IMR-90 (cell line): ENCODE results near the gene EHF. TPM values are rescaled to one million over a fixed set of nuclear protein-coding genes. Genes with fewer than 3 reads are reported as not detected.
A peak's percentile ranks its signal among the peaks of the same experiment; 100 is the strongest.

Experiments used
- ATAC-seq: fragments of 200-7000 bp; cut with Tn5 transposase; 2 replicates; pipeline ENCODE4 v1.9.1; 2020; ENCODE audit warnings: low read depth, mild to moderate bottlenecking, moderate library complexity
- BruUV-seq: library from RNA; stranded (reverse); fragments of 400-500 nt; replicated peaks from 2 replicates; lab custom pipeline; 2021; lab: Mats Ljungman, UMichigan
- CTCF ChIA-PET: fragments of 300-600 bp; formaldehyde crosslinking; extraction: SDS; loops from one replicate; lab custom pipeline; 2021; ENCODE audit warnings: antibody characterized with exemption; lab: Yijun Ruan, JAX
- POLR2A ChIA-PET: fragments of 300-600 bp; sonication (Branson Sonifier 250); formaldehyde crosslinking; loops from one replicate; lab custom pipeline; 2022; ENCODE audit warnings: antibody characterized with exemption; ENCODE audit not compliant: unreplicated experiment; lab: Charles Lee
- DNase-seq: peaks from one replicate; pipeline ENCODE4 v3.0.0; 2013
- H2AFZ ChIP-seq: replicated peaks from 2 replicates; pipeline ENCODE3; 2013; ENCODE audit warnings: low read length, mild to moderate bottlenecking; ENCODE audit not compliant: poor library complexity
- H2AK5ac ChIP-seq: 2 replicates; pipeline ENCODE4 v1.6.1; 2013; ENCODE audit warnings: low read depth, low read length, inconsistent platforms
- H2AK9ac ChIP-seq: replicated peaks from 2 replicates; pipeline ENCODE3; 2013; ENCODE audit warnings: mild to moderate bottlenecking, low read depth, low read length, moderate library complexity; ENCODE audit not compliant: poor library complexity
- H2BK120ac ChIP-seq: 2 replicates; pipeline ENCODE4 v1.6.1; 2013; ENCODE audit warnings: low read depth, low read length, inconsistent platforms
- H2BK15ac ChIP-seq: 3 replicates; pipeline ENCODE4 v1.6.1; 2013; ENCODE audit warnings: low read depth, low read length, inconsistent platforms
- H2BK20ac ChIP-seq: 2 replicates; pipeline ENCODE4 v1.6.1; 2013; ENCODE audit warnings: low read depth, mild to moderate bottlenecking, inconsistent platforms, low read length, moderate library complexity
- H2BK5ac ChIP-seq: 2 replicates; pipeline ENCODE4 v1.6.1; 2013; ENCODE audit warnings: mild to moderate bottlenecking, low read depth, low read length, inconsistent platforms; ENCODE audit not compliant: poor library complexity, severe bottlenecking
- H3K14ac ChIP-seq: replicated peaks from 2 replicates; pipeline ENCODE4 v1.6.1; 2013; ENCODE audit warnings: low read depth, low read length, inconsistent platforms
- H3K18ac ChIP-seq: 2 replicates; pipeline ENCODE4 v1.6.1; 2013; ENCODE audit warnings: low read depth, low read length, control low read depth
- H3K23ac ChIP-seq: 2 replicates; pipeline ENCODE4 v1.6.1; 2013; ENCODE audit warnings: low read depth, low read length, inconsistent platforms
- H3K27ac ChIP-seq: 2 replicates; pipeline ENCODE4 v1.5.1; 2013; ENCODE audit warnings: mild to moderate bottlenecking, control low read depth, low read length; ENCODE audit not compliant: insufficient read depth
- H3K27me3 ChIP-seq: 2 replicates; pipeline ENCODE4 v1.6.1; 2013; ENCODE audit warnings: low read length; ENCODE audit not compliant: control insufficient read depth, insufficient read depth
- H3K36me3 ChIP-seq: 2 replicates; pipeline ENCODE4 v1.6.1; 2013; ENCODE audit warnings: low read length, mixed read lengths; ENCODE audit not compliant: control insufficient read depth, insufficient read depth
- H3K4ac ChIP-seq: 2 replicates; pipeline ENCODE4 v1.6.1; 2013; ENCODE audit warnings: low read depth, low read length, inconsistent platforms
- H3K4me1 ChIP-seq: 2 replicates; pipeline ENCODE4 v1.6.1; 2013; ENCODE audit warnings: low read length, mixed read lengths; ENCODE audit not compliant: control insufficient read depth, insufficient read depth
- H3K4me2 ChIP-seq: 2 replicates; pipeline ENCODE4 v1.6.1; 2013; ENCODE audit warnings: low read depth, mild to moderate bottlenecking, control low read depth, low read length, moderate library complexity
- H3K4me3 ChIP-seq: 2 replicates; pipeline ENCODE4 v1.5.1; 2013; ENCODE audit warnings: low read depth, mild to moderate bottlenecking, control low read depth, low read length, moderate library complexity; ENCODE audit not compliant: insufficient read depth
- H3K56ac ChIP-seq: 2 replicates; pipeline ENCODE4 v1.6.1; 2013; ENCODE audit warnings: low read length, inconsistent platforms; ENCODE audit not compliant: insufficient read depth; ENCODE audit errors: extremely low read depth
- H3K79me1 ChIP-seq, 2 experiments: 2 replicates each; pipeline ENCODE4 v1.6.1; 2013; ENCODE audit warnings: low read length in 2 of 2, inconsistent platforms in 1 of 2, low read depth in 1 of 2
- H3K9ac ChIP-seq: 2 replicates; pipeline ENCODE4 v1.6.1; 2013; ENCODE audit warnings: low read depth, low read length, control low read depth
- H3K9me1 ChIP-seq: 2 replicates; pipeline ENCODE4 v1.6.1; 2013; ENCODE audit warnings: low read length, inconsistent platforms; ENCODE audit not compliant: insufficient read depth
- H3K9me3 ChIP-seq: 2 replicates; pipeline ENCODE4 v1.6.1; 2013; ENCODE audit warnings: low read length; ENCODE audit not compliant: control insufficient read depth, insufficient read depth
- H4K20me1 ChIP-seq: 2 replicates; pipeline ENCODE4 v1.6.1; 2013; ENCODE audit warnings: low read length, inconsistent platforms; ENCODE audit not compliant: insufficient read depth
- H4K5ac ChIP-seq: 2 replicates; pipeline ENCODE4 v1.6.1; 2013; ENCODE audit warnings: mild to moderate bottlenecking, low read depth, low read length, control low read depth
- H4K8ac ChIP-seq, 2 experiments: 2 replicates each; pipeline ENCODE4 v1.6.1; 2013; ENCODE audit warnings: low read depth in 2 of 2, low read length in 2 of 2, control low read depth in 1 of 2, inconsistent platforms in 1 of 2
- H4K91ac ChIP-seq: 2 replicates; pipeline ENCODE4 v1.6.1; 2013; ENCODE audit warnings: low read depth, low read length, inconsistent platforms; ENCODE audit not compliant: insufficient read depth
- BHLHE40 ChIP-seq: fragments of 150-350 bp; IDR thresholded peaks from 2 replicates; pipeline ENCODE4 v1.6.1; 2016; ENCODE audit warnings: mild to moderate bottlenecking, low read depth, low read length
- CEBPB ChIP-seq: IDR thresholded peaks from 2 replicates; pipeline ENCODE4 v1.6.1; 2012; ENCODE audit warnings: low read depth, low read length, improper control_type of control experiment
- CHD1 ChIP-seq: IDR thresholded peaks from 2 replicates; pipeline ENCODE4 v1.6.1; 2012; ENCODE audit warnings: low read depth, low read length, improper control_type of control experiment
- FOS ChIP-seq: fragments of 150-350 bp; IDR thresholded peaks from 2 replicates; pipeline ENCODE4 v1.6.1; 2016; ENCODE audit warnings: low read depth, low read length
- MAFK ChIP-seq: IDR thresholded peaks from 2 replicates; pipeline ENCODE4 v1.6.1; 2012; ENCODE audit warnings: low read depth, low read length, improper control_type of control experiment
- MAZ ChIP-seq: IDR thresholded peaks from 2 replicates; pipeline ENCODE4 v1.6.1; 2012; ENCODE audit warnings: low read depth, mild to moderate bottlenecking, low read length, improper control_type of control experiment, moderate library complexity, borderline replicate concordance
- MXI1 ChIP-seq: IDR thresholded peaks from 2 replicates; pipeline ENCODE4 v1.6.1; 2012; ENCODE audit warnings: low read depth, mild to moderate bottlenecking, low read length, moderate library complexity, borderline replicate concordance
- NFE2L2 ChIP-seq: fragments of 150-350 bp; IDR thresholded peaks from 2 replicates; pipeline ENCODE4 v1.6.1; 2016; ENCODE audit warnings: low read depth, mild to moderate bottlenecking, low read length
- POLR2A ChIP-seq: IDR thresholded peaks from 2 replicates; pipeline ENCODE4 v1.6.1; 2012; ENCODE audit warnings: mild to moderate bottlenecking, low read depth, low read length
- RCOR1 ChIP-seq: IDR thresholded peaks from 2 replicates; pipeline ENCODE4 v1.6.1; 2012; ENCODE audit warnings: mild to moderate bottlenecking, low read length, improper control_type of control experiment; ENCODE audit not compliant: insufficient replicate concordance
- SMC3 ChIP-seq: fragments of 150-350 bp; IDR thresholded peaks from 2 replicates; pipeline ENCODE4 v1.6.1; 2016; ENCODE audit warnings: low read depth, mild to moderate bottlenecking, antibody characterized with exemption, low read length, moderate library complexity
- WGBS, 2 experiments: methylation state at CpG; one replicate each; pipeline versions ENCODE4 v1.1.5 to v1.1.7; 2013; ENCODE audit warnings: missing lambda C conversion rate in 2 of 2; ENCODE audit not compliant: insufficient read length in 1 of 2; ENCODE audit errors: extremely low coverage in 2 of 2; 5-methylcytosine and 5-hydroxymethylcytosine counted together
- dilution Hi-C: fragments of 300-500 bp; cut with HindIII; formaldehyde crosslinking; loops from one replicate; pipeline ENCODE4 v1.14.3; 2018; ENCODE audit warnings: low sequenced_read_pairs; ENCODE audit not compliant: unreplicated experiment
- in situ Hi-C: fragments of 300-500 bp; cut with MboI; formaldehyde crosslinking; loops from 3 replicates; pipeline ENCODE4 v1.14.3; 2019; ENCODE audit warnings: low sequenced_read_pairs, inconsistent platforms, mixed read lengths
- intact Hi-C: fragments of 100-400 bp; cut with micrococcal nuclease; formaldehyde crosslinking; loops from 2 replicates; pipeline ENCODE4 v1.10.0; 2022
- polyA plus RNA-seq, 3 experiments: library from polyadenylated mRNA; depleted of rRNA; stranded (reverse); fragments of >200 nt; gene quantifications; 2 replicates each; pipeline ENCODE4 v1.2.3, GENCODE V29; 2012; ENCODE audit warnings: low replicate concordance in 1 of 3
- total RNA-seq: library from RNA; depleted of rRNA; stranded (reverse); fragments of >200 nt; gene quantifications from 2 replicates; pipeline ENCODE4 v1.2.3, GENCODE V29; 2012
- TF ChIP-seq, protein P1 (sequence below): conservative IDR thresholded peaks from 2 replicates; pipeline ENCODE4 v1.5.1; 2012; ENCODE audit warnings: mild to moderate bottlenecking, low read depth, low read length, improper control_type of control experiment
- TF ChIP-seq, protein P2 (sequence below): fragments of 150-350 bp; IDR thresholded peaks from 2 replicates; pipeline ENCODE4 v1.6.1; 2016; ENCODE audit warnings: low read depth, mild to moderate bottlenecking, low read length, moderate library complexity, borderline replicate concordance
- TF ChIP-seq, protein P3 (sequence below): fragments of 150-350 bp; IDR thresholded peaks from 2 replicates; pipeline ENCODE4 v1.6.1; 2017; ENCODE audit warnings: mild to moderate bottlenecking, antibody characterized with exemption, low read length, low read depth

The EHF gene
- total and polyA plus RNA-seq, 2 of the 4 experiments (the other 2 are of a cell fraction): under 0.01 TPM; not detected in 1

DNA sequence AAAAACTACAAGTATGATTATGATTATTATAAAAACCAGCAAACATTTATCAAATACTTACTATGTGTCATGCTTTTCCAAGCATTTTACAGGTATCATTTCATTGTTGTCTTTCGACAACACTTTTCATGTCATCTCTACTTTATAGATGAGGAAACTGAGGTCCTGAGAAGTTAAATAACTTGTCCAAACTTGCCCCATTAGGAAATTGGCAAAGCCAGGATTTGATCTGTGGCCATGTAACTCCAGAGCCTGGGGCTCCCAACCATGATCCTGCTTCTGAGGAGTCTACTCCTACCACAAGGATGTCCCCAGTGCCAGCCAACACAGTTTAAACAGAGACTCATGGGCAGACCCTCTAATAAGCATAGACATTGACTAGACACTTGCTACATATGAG lies 15.2 kb downstream of the EHF start:
- Histone ChIP-seq H4K5ac (no peak overlapping the region), H2BK120ac (no peak overlapping the region), H4K91ac (no peak overlapping the region), H3K4me3 (no peak overlapping the region), H3K27ac (no peak overlapping the region), H2BK15ac (no peak overlapping the region; the same call in 2 of the 3 replicates), H3K36me3 (no peaks in the 10 kb centered on the region), H3K4ac (peak overlapping the region; percentile 32; the same call in 1 of the 2 replicates), H3K23ac (no peak overlapping the region), H2AK5ac (no peak overlapping the region; the same call in 1 of the 2 replicates), H3K27me3 (no peaks in the 10 kb centered on the region), H4K8ac (no peak overlapping the region), H2AK9ac (no peak overlapping the region), H3K9me3 (no peaks in the 10 kb centered on the region), H3K14ac (0 out of 2 replicates have a peak overlapping the region, but pooled peaks have one; percentile 61), H3K79me1 (no peaks in the 10 kb centered on the region), H2BK20ac (no peak overlapping the region), H3K18ac (no peak overlapping the region), H2BK5ac (no peak overlapping the region), H3K4me1 (peaks cover 4% of the 10 kb centered on the region; the same call in 1 of the 2 replicates), H4K20me1 (no peaks in the 10 kb centered on the region), H3K4me2 (no peak overlapping the region), H2AFZ (no peak overlapping the region), H3K9me1 (no peaks in the 10 kb centered on the region), H3K56ac (no peak overlapping the region), H3K9ac (no peak overlapping the region)
- no CpG with 5 or more reads among the region's 1 CpG for WGBS, 2 experiments
- intact Hi-C loops (no loop called here), in situ Hi-C loops (no loop called here), dilution Hi-C loops (no loop called here)
- BruUV-seq: no TSS peak
- POLR2A ChIA-PET: no interaction called here
- ATAC-seq (no peak), DNase-seq (no peak)
- CTCF ChIA-PET: interaction anchor here (0.7 kb wide), 1 partner anchor 174 kb away, joined by 3 read pairs; no protein-coding TSS in a partner anchor
- TF ChIP-seq, protein P1, sequence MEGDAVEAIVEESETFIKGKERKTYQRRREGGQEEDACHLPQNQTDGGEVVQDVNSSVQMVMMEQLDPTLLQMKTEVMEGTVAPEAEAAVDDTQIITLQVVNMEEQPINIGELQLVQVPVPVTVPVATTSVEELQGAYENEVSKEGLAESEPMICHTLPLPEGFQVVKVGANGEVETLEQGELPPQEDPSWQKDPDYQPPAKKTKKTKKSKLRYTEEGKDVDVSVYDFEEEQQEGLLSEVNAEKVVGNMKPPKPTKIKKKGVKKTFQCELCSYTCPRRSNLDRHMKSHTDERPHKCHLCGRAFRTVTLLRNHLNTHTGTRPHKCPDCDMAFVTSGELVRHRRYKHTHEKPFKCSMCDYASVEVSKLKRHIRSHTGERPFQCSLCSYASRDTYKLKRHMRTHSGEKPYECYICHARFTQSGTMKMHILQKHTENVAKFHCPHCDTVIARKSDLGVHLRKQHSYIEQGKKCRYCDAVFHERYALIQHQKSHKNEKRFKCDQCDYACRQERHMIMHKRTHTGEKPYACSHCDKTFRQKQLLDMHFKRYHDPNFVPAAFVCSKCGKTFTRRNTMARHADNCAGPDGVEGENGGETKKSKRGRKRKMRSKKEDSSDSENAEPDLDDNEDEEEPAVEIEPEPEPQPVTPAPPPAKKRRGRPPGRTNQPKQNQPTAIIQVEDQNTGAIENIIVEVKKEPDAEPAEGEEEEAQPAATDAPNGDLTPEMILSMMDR: no peak
- TF ChIP-seq FOS (no peak), MAZ (no peak), BHLHE40 (no peak), MXI1 (no peak), MAFK (no peak), CEBPB (no peak), NFE2L2 (no peak), RCOR1 (no peak), CHD1 (no peak), SMC3 (no peak), POLR2A (no peak)
- TF ChIP-seq, protein P2, sequence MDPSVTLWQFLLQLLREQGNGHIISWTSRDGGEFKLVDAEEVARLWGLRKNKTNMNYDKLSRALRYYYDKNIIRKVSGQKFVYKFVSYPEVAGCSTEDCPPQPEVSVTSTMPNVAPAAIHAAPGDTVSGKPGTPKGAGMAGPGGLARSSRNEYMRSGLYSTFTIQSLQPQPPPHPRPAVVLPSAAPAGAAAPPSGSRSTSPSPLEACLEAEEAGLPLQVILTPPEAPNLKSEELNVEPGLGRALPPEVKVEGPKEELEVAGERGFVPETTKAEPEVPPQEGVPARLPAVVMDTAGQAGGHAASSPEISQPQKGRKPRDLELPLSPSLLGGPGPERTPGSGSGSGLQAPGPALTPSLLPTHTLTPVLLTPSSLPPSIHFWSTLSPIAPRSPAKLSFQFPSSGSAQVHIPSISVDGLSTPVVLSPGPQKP: no peak
- TF ChIP-seq, protein P3, sequence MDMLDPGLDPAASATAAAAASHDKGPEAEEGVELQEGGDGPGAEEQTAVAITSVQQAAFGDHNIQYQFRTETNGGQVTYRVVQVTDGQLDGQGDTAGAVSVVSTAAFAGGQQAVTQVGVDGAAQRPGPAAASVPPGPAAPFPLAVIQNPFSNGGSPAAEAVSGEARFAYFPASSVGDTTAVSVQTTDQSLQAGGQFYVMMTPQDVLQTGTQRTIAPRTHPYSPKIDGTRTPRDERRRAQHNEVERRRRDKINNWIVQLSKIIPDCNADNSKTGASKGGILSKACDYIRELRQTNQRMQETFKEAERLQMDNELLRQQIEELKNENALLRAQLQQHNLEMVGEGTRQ: no peak
